ENCODE data around the gene MEOX1.

DNA sequence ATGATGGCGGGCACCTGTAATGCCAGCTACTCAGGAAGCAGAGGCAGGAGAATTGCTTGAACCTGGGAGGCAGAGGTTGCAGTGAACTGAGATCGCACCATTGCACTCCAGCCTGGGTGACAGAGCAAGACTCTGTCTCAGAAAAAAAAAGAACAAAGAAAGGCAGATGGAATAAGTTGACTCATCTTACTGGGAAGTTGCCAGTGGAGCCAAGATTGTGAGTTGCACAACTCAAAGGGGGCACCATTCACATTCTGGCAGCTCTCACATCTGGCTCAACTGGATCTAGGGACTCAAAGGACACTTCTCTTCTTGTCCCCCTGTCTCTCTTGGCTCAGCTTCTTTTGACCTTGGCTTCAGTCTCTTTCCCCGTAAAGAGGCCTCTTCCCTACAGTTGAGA lies 61.9 kb downstream of the MEOX1 start:
- TF ChIP-seq CTCF (IDR thresholded peaks at IDR 0.05): no peak
- no peak for TF ChIP-seq POLR2A (IDR thresholded peaks at IDR 0.05; ENCODE audit: low read depth)
- no peak for TF ChIP-seq POLR2AphosphoS5 (IDR thresholded peaks at IDR 0.05)
- TF ChIP-seq EP300 (IDR thresholded peaks at IDR 0.05): no peak
